OCI-LY7 (cell line): ENCODE data around the gene C11orf24. TPM values are rescaled to one million over a fixed set of nuclear protein-coding genes. Genes with fewer than 3 reads are reported as not detected.

Experiments
- BruUV-seq: library from RNA; stranded (reverse); fragments of 400-500 nt; replicated peaks from 2 replicates; lab custom pipeline; 2021; lab: Mats Ljungman, UMichigan
- CTCF ChIA-PET: fragments of 300-600 bp; sonication (Branson Sonifier 250); formaldehyde crosslinking; loops from one replicate; lab custom pipeline; 2022; ENCODE audit warnings: antibody characterized with exemption; ENCODE audit not compliant: unreplicated experiment; lab: Charles Lee
- POLR2A ChIA-PET: fragments of 300-600 bp; sonication (Branson Sonifier 250); formaldehyde crosslinking; loops from one replicate; lab custom pipeline; 2022; ENCODE audit warnings: antibody characterized with exemption; lab: Charles Lee
- DNase-seq: peaks from one replicate; pipeline ENCODE4 v3.0.0-alpha.2; 2015; ENCODE audit warnings: low spot score
- H2AFZ ChIP-seq: fragments of 200-600 bp; sonication (generic), shearing (Covaris generic); 2 replicates; pipeline ENCODE4 v1.6.1; 2014; ENCODE audit warnings: mild to moderate bottlenecking, antibody characterized with exemption, low read length, moderate library complexity
- H3K27ac ChIP-seq: fragments of 200-600 bp; sonication (generic); 2 replicates; pipeline ENCODE4 v1.5.1; 2014; ENCODE audit warnings: mixed run types, low read depth, mild to moderate bottlenecking, moderate library complexity, low read length, inconsistent platforms; ENCODE audit not compliant: poor library complexity, severe bottlenecking
- H3K36me3 ChIP-seq: fragments of 200-600 bp; sonication (generic); 2 replicates; pipeline ENCODE4 v1.6.1; 2014; ENCODE audit warnings: mild to moderate bottlenecking, antibody characterized with exemption, low read length, moderate library complexity, mixed read lengths; ENCODE audit not compliant: insufficient read depth
- H3K4me1 ChIP-seq: fragments of 200-600 bp; sonication (generic); 2 replicates; pipeline ENCODE4 v1.5.1; 2014; ENCODE audit warnings: mild to moderate bottlenecking, low read length; ENCODE audit not compliant: insufficient read depth, poor library complexity, severe bottlenecking
- H3K4me2 ChIP-seq: fragments of 200-600 bp; sonication (generic); 2 replicates; pipeline ENCODE4 v1.6.1; 2014; ENCODE audit warnings: mild to moderate bottlenecking, low read length
- H3K4me3 ChIP-seq: fragments of 200-600 bp; sonication (generic); 2 replicates; pipeline ENCODE4 v1.5.1; 2014; ENCODE audit warnings: mild to moderate bottlenecking, low read depth, low read length; ENCODE audit not compliant: poor library complexity, severe bottlenecking
- H3K79me2 ChIP-seq: fragments of 200-600 bp; sonication (generic); 2 replicates; pipeline ENCODE4 v1.6.1; 2016; ENCODE audit warnings: low read depth, mild to moderate bottlenecking, low read length, moderate library complexity, mixed read lengths; ENCODE audit not compliant: insufficient read depth
- H3K9me2 ChIP-seq: fragments of 200-600 bp; sonication (generic); 2 replicates; pipeline ENCODE4 v1.6.1; 2016; ENCODE audit warnings: mild to moderate bottlenecking, low read length, mixed read lengths; ENCODE audit not compliant: insufficient read depth
- H3K9me3 ChIP-seq: fragments of 200-600 bp; sonication (generic); 2 replicates; pipeline ENCODE4 v1.6.1; 2014; ENCODE audit warnings: mild to moderate bottlenecking, mixed run types, low read length, mixed read lengths
- H4K20me1 ChIP-seq: fragments of 200-600 bp; sonication (generic); 2 replicates; pipeline ENCODE4 v1.6.1; 2014; ENCODE audit warnings: mild to moderate bottlenecking, antibody characterized with exemption, low read length, moderate library complexity, mixed read lengths; ENCODE audit not compliant: insufficient read depth
- CTCF ChIP-seq: fragments of 200-600 bp; sonication (generic); conservative IDR thresholded peaks from 2 replicates; pipeline ENCODE4 v1.5.1; 2014; ENCODE audit warnings: mild to moderate bottlenecking, antibody characterized with exemption, low read length, moderate library complexity, mixed read lengths
- EZH2phosphoT487 ChIP-seq: fragments of 200-600 bp; sonication (generic); IDR thresholded peaks from 2 replicates; pipeline ENCODE4 v1.6.1; 2018; ENCODE audit warnings: low read depth, borderline replicate concordance, mild to moderate bottlenecking, mixed run types, antibody characterized with exemption, low read length, moderate library complexity, mixed read lengths
- intact Hi-C: fragments of 100-400 bp; cut with micrococcal nuclease; formaldehyde crosslinking; loops from one replicate; pipeline ENCODE4 v1.10.0; 2022; ENCODE audit not compliant: unreplicated experiment
- total RNA-seq, 2 experiments: library from RNA; depleted of rRNA in 1 of 2; stranded (reverse); fragments of >200 nt in 1 of 2; shearing (Covaris generic) in 1 of 2; gene quantifications; 2 replicates each; pipeline ENCODE4 v1.2.3, GENCODE V29; 2014 to 2022

Gene C11orf24
- total RNA-seq, 2 experiments from 2014 or later: 81.1 to 94.1 TPM

GRCh38 chr11:68259122-68259959 lies 12.4 kb downstream of the C11orf24 start:
- Histone ChIP-seq H3K79me2 (no peaks in the 10 kb centered on the region; the same call in 1 of the 2 replicates), H3K4me3 (no peak overlapping the region), H4K20me1 (no peaks in the 10 kb centered on the region), H3K9me2 (no peaks in the 10 kb centered on the region), H3K9me3 (no peaks in the 10 kb centered on the region), H2AFZ (no peak overlapping the region), H3K4me2 (no peak overlapping the region), H3K4me1 (peaks cover 6% of the 10 kb centered on the region), H3K36me3 (peaks cover 48% of the 10 kb centered on the region), H3K27ac (no peak overlapping the region)
- ChIA-PET POLR2A (interaction anchor here (4.1 kb wide), 1 partner anchor 37 kb away, joined by 24 read pairs; no protein-coding TSS in a partner anchor), CTCF (interaction anchor here (0.6 to 4.2 kb wide), 2 partner anchors 39 to 83 kb away, joined by 3 to 26 read pairs; no protein-coding TSS in a partner anchor)
- intact Hi-C loops: loop anchor here (5.0 kb wide), 1 partner anchor 188 kb away; no protein-coding TSS in a partner anchor
- no peak for DNase-seq
- no TSS peak for BruUV-seq
- TF ChIP-seq CTCF (no peak), EZH2phosphoT487 (no peak)

DNA sequence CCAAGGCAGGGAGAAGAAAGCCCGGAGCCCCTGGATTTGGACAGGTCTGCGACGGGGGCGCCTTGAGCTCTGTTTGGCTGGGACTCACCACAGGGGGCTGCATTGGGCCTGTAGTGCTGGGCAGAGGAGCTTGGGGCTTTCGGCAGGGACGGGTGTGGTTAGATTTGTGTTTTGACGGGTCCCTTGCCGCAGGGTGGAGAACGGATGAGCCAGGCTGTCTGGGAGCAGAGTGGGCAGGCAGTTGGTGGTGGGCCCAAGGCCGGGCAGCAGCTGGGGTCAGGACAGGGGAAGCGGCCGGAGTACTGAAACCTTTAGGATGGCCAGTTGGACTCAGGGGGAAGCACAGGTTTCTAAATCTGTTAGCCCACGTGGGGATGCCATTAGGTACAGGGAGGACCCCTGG lies 13.4 kb downstream of the C11orf24 start:
- H3K4me2 ChIP-seq: no peak overlapping the region
- ChIA-PET POLR2A (interaction anchor here (4.1 kb wide), 1 partner anchor 38 kb away, joined by 24 read pairs; no protein-coding TSS in a partner anchor), CTCF (interaction anchor here (0.6 to 4.2 kb wide), 2 partner anchors 40 to 84 kb away, joined by 3 to 26 read pairs; no protein-coding TSS in a partner anchor)
- H3K36me3 ChIP-seq: peaks cover 39% of the 10 kb centered on the region
- BruUV-seq: no TSS peak
- H3K27ac ChIP-seq: no peak overlapping the region
- no peaks in the 10 kb centered on the region for H4K20me1 ChIP-seq
- no peak overlapping the region for H3K4me3 ChIP-seq
- intact Hi-C loops: loop anchor here (5.0 kb wide), 1 partner anchor 189 kb away; no protein-coding TSS in a partner anchor
- no peaks in the 10 kb centered on the region for H3K79me2 ChIP-seq
- no peak for TF ChIP-seq EZH2phosphoT487
- H3K9me3 ChIP-seq: no peaks in the 10 kb centered on the region
- no peak overlapping the region for H2AFZ ChIP-seq
- peaks cover 6% of the 10 kb centered on the region for H3K4me1 ChIP-seq
- no peaks in the 10 kb centered on the region for H3K9me2 ChIP-seq
- no peak for DNase-seq

DNA sequence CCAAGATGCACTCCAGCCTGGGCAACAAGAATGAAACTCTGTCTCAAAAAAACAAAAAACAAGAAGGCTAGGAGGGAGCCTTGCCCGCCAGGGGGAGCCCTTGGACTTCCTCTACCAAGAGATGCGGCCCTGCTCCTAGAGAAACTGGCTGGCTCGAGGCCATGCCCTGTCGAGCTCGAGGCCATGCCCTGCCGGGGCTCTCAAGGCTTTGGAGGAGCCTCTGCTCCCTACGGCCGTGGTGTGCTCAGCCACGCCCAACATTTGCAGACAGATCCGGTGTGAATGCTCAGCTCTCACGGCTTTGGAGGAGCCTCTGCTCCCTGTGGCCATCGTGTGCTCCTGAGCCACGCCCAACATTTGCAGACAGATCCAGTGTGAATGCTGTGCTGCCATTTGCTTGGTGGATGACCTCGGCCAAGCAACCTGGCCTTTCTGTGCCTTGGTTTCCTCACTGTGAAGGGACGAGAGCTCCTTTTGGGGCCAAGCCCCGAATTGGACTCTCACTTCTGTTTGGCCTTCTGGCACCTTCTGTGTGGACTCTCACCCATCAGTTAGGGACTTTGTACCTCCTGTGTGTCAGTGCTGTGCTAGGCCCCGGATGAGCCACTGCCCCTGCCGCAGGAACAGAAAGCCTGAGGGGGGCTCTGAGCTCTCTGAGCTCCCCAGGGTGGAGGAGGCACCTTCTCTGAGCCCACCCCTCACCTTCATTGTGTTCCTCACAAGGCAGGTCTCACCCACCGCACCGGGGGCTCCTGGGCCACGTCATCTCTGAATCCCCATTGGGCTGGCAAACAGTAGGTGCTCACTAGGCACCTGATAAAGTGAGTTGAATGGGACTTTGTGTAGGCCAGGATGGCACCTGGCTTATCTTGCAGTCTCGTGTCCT lies 14.1 kb downstream of the C11orf24 start:
- no peaks in the 10 kb centered on the region for H3K9me3 ChIP-seq
- H2AFZ ChIP-seq: no peak overlapping the region
- ChIA-PET CTCF (interaction anchor here (1.5 to 4.2 kb wide), 2 partner anchors 38 to 40 kb away, joined by 4 to 26 read pairs; no protein-coding TSS in a partner anchor), POLR2A (interaction anchor here (0.8 to 4.1 kb wide), 3 partner anchors 12 to 39 kb away, joined by 3 to 24 read pairs (median 4); no protein-coding TSS in a partner anchor)
- H3K4me3 ChIP-seq: no peak overlapping the region
- H3K4me1 ChIP-seq: peaks cover 6% of the 10 kb centered on the region
- H3K36me3 ChIP-seq: peaks cover 32% of the 10 kb centered on the region
- H3K4me2 ChIP-seq: no peak overlapping the region
- TF ChIP-seq EZH2phosphoT487 (no peak), CTCF (peak; percentile 87)
- DNase-seq: peak; percentile 93
- H3K9me2 ChIP-seq: no peaks in the 10 kb centered on the region
- no peaks in the 10 kb centered on the region for H3K79me2 ChIP-seq
- no peaks in the 10 kb centered on the region for H4K20me1 ChIP-seq
- no TSS peak for BruUV-seq
- no peak overlapping the region for H3K27ac ChIP-seq
- intact Hi-C loops: loop anchor here (1.0 to 5.0 kb wide), 3 partner anchors 40 to 190 kb away; no protein-coding TSS in a partner anchor
